ENCODE data around the gene LPP. TPM values are rescaled to one million over a fixed set of nuclear protein-coding genes. Genes with fewer than 3 reads are reported as not detected.
"Not testable (repeated sequence)": the region's sequence is repeated elsewhere in the genome, so short reads cannot be mapped to it uniquely, and the experiment has no call there.

The LPP gene
- total RNA-seq, 2 donors from 2014 or later, result 1,601 to 1,705 TPM

- intact Hi-C loops (cut with DNase I), result loop anchor here in 1 of 2 donors (5.0 kb wide), 1 partner anchor 842 kb away; no protein-coding TSS in a partner anchor
- no peak for DNase-seq (ENCODE audit: low spot score)
These were observed 430.2 kb downstream of the LPP start for GRCh38 chr3:188584162-188584529.

GRCh38 chr3:188584958-188585689 is 431.2 kb downstream of the LPP start:
- intact Hi-C loops (cut with DNase I), result loop anchor here in 1 of 2 donors (5.0 kb wide), 1 partner anchor 843 kb away; no protein-coding TSS in a partner anchor
- DNase-seq (ENCODE audit: low spot score), result no peak

DNA sequence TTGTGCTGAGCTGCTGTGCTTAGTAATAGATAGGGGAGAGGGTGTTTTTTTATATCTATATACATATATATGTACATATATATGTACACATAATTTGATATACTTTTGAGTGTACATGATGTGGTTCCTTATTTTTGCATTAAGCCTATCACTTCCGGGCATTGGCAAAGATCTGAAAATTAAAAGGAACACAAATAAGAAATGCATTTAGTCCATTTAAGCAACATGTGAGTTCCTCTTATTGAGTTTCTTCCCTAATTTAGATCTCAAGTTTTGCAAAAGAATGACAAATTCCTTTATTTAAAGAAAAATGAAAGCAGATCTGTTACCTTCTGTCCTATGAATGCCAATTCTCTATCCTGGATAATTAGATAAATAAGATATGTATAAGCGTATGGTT is 435.1 kb downstream of the LPP start:
- intact Hi-C loops (cut with DNase I), result no loop called here
- DNase-seq (ENCODE audit: low spot score), result no peak

GRCh38 chr3:188589771-188590170 is 435.8 kb downstream of the LPP start:
- no peak for DNase-seq (ENCODE audit: low spot score)
- intact Hi-C loops (cut with DNase I), result no loop called here

GRCh38 chr3:188590557-188590956 is 436.6 kb downstream of the LPP start:
- intact Hi-C loops (cut with DNase I), result no loop called here
- DNase-seq (ENCODE audit: low spot score), result no peak

DNA sequence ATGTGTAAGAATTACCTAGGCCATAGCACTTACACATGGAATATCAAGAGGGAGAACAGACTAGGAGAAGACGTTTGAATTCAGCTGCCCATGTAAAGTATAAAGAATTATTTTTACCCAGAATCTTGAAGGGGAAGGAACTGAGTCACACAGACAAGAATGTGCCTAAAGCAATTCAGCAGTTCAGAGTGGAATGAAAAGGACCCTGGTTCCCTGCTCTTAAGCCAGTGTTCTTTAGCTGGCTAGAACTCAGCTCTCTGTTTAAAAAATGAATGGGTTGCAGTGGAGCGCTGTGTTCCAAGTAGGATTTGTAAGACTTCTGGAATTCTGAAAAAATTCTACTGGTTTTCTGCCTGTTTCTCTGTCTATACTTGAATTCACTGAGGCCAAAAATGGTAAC is 440.2 kb downstream of the LPP start:
- intact Hi-C loops (cut with DNase I), result no loop called here
- DNase-seq (ENCODE audit: low spot score), result no peak

DNA sequence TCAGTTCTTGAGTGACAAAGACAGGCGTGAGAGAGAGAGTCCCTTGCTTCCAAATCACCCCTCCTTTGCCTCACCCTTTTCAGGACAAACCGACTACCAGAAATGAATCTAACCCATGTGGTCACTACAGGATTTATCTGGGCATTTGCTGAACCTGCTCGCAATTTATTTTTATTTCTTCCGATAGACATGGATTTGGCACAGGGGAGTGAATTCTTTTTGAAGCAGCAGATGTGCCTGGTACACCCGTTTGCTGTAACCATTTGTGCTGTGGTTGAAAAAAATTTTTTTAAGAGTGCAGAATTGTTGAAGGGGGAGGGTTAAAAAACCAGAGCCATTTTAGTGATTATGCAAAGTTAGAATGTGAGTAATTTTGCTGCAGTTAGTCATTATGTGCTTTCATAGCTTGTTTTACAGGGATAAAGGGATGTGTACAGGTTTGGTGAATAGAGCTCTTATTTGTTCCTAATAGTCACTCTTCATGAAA is 442.0 kb downstream of the LPP start:
- intact Hi-C loops (cut with DNase I), result no loop called here
- no peak for DNase-seq (ENCODE audit: low spot score)

DNA sequence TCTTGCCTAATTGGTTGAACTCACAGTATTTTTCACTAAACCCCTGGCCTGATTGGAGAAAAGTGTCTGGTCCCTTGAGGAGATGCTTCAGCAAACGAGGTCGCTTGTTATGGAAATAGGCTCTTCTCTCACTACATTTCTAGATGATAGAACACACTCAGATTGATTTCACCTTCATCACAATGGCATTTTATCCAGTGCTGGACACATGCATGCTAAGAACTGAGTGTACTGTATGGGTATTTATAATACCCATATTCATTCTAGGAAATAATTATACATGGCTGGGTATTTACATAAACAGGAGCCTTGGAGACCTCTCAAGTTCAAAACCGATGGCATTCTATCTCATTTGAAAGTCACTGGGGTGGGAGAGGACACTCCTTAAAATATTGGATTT is 444.9 kb downstream of the LPP start:
- DNase-seq (ENCODE audit: low spot score), result no peak
- intact Hi-C loops (cut with DNase I), result no loop called here

DNA sequence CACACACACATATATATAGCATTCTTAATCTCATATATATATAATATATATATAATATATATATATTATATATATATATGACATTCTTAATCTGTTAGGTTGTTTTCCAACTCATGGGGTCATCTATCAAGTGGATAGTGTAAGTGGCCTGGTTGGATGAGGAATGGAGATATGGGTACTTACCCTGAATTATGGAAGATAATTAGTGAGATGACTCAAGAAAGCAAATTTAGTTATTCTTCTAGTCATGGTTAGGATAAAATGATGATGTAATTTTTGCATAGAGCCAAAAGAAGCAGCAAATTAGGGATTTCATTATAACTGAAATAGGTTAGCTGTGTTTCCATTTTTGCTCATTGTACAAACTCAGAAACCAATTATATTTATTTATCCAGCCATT is 448.2 kb downstream of the LPP start:
- DNase-seq (ENCODE audit: low spot score), result no peak
- intact Hi-C loops (cut with DNase I), result no loop called here

GRCh38 chr3:188602620-188603019 is 448.7 kb downstream of the LPP start:
- no peak for DNase-seq (ENCODE audit: low spot score)
- intact Hi-C loops (cut with DNase I), result no loop called here

DNA sequence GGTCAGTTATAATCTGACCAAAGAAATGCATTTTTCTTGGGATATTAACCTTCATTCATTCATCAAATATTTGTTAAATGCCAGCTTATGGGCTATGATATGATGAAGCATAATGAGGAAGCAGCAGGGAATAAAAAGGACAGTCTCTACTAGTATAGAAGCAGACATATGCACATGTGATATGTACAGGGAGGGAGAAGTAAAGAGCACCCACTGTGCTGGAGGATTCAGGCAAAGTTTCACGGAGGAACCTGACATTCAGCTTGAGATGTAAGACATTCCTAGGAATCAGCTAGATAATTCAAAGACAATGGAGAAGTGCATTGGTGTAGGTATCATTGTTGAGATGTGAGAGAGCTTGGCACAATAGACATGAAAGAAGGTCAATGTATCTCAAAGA is 450.7 kb downstream of the LPP start:
- intact Hi-C loops (cut with DNase I), result no loop called here

GRCh38 chr3:188605231-188605630 is 451.3 kb downstream of the LPP start:
- no peak for DNase-seq (ENCODE audit: low spot score)

More for the DNA sequence above, 450.7 kb downstream of the LPP start:
- DNase-seq (ENCODE audit: low spot score), result no peak

DNA sequence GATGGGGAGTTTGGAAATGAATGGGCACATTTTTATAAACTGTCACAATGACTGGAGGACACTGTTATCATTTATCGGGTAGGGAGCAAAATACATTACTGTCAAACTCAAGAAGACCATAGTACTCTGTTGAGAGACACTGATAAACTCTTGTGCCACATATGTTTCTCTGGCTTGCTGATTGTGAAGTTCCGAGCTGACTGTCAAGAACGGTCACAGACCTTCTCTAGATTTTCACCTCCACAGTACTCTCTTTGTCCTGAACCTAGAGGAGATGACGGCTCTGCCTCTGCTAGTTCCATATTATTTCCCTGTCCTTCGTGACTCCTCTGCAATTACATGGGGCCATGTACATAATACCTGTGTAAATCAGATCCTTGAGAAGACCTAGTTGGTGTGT is 451.9 kb downstream of the LPP start:
- DNase-seq (ENCODE audit: low spot score), result no peak

More at GRCh38 chr3:188605231-188605630, 451.3 kb downstream of the LPP start:
- intact Hi-C loops (cut with DNase I), result no loop called here

DNA sequence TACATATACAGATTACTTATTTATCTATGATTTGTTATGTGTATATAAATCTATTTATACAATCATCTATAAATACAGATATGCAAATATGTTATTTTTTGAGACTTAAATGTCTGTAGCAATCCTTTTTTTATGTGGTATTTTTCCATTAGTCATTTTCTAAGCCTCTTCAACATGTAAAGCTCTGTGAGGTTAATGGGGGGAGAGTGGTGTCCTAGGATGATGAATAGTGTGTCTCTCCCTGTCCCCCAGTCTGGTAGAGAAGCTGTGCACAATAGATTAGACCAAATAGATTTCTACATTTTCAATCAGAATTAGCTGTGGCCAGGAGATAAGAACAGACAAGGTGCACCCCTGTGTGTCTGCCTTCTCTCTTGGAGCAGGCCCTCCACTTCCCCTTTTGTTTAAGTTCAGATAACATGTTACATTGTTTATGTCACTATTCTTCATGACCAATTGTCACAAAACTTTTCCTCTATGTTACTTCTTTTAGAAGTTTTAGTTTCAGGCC is 453.9 kb downstream of the LPP start:
- no peak for DNase-seq (ENCODE audit: low spot score)

More for the DNA sequence above, 451.9 kb downstream of the LPP start:
- intact Hi-C loops (cut with DNase I), result no loop called here

DNA sequence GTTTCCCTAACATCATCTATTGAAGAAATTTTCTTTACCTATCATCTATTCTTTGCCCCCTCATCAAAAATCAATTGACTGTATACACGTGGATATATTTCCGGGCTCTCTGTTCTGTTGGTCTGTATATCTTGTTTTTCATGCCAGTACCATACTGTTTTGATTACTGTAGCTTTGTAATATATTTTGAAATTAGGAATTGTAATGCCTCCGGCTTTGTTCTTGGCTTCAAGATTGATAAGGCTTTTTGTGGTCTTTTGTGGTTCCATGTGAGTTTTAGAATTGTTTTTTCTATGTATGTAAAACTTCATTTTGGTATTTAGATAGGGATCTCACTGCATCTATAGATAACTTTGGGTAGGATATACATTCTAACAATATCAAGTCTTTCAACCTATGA is 454.4 kb downstream of the LPP start:
- no peak for DNase-seq (ENCODE audit: low spot score)
- intact Hi-C loops (cut with DNase I), result no loop called here

More for the DNA sequence above, 453.9 kb downstream of the LPP start:
- intact Hi-C loops (cut with DNase I), result no loop called here

DNA sequence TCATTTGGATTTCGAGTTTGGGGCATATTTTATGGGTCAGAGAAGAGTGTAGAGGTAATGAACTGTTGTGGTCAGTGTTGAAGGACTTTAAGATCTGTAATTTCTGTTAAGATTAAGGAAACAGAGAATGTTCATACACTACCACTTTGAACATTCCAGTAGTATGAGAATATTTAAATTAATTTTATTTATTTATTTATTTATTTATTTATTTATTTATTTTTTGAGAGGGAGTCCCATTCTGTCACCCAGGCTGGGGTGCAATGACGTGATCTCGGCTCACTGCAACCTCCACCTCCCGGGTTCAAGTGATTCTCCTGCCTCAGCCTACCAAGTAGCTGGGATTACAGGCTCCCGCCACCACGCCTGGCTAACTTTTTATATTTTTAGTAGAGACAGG is 459.8 kb downstream of the LPP start:
- DNase-seq (ENCODE audit: low spot score); intact Hi-C loops (cut with DNase I): not testable (repeated sequence)

DNA sequence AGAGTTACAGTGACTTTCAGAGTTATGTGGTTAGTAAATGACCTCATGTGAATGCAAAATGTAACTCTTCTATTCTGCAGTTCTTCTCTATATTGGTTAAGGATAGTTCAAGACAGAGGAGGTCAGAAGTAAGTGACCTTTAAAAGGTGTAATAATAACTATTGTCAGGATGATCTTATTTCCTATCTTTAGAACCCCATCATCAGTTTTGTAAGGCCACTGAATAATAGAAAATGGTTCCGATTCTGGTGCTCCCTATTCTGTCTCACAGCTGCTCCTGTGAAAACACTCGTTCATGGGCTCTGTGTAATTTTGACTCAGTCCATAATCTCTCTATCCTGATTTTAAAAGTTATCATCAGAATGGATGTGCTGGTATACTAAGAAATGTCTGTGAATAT is 463.3 kb downstream of the LPP start:
- DNase-seq (ENCODE audit: low spot score), result no peak
- intact Hi-C loops (cut with DNase I), result no loop called here

GRCh38 chr3:188617988-188618701 is 464.2 kb downstream of the LPP start:
- intact Hi-C loops (cut with DNase I), result no loop called here
- no peak for DNase-seq (ENCODE audit: low spot score)

- intact Hi-C loops (cut with DNase I), result no loop called here
- DNase-seq (ENCODE audit: low spot score), result no peak
These were observed 466.8 kb downstream of the LPP start for GRCh38 chr3:188620752-188621151.

DNA sequence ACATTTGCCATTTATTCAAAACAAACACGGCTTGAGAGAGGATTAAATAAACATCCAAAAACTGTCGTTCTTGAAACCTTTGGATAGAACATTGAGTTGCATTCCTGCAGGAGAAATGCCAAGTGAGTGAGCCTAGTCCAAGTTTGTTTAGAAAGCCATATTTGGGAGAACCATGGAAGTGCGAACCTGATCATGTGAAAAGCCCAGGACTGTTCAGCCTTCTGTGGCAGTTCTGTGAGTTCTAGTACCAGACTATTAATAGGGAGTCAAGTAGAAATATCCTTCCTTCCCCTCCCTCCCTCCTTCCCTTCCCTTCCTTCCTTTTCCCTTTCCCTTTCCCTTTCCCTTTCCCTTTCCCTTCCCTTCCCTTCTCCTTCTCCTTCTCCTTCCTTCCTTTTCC is 470.4 kb downstream of the LPP start:
- intact Hi-C loops (cut with DNase I), result no loop called here
- no peak for DNase-seq (ENCODE audit: low spot score)

All from posterior vena cava (tissue), 2 donors.